ENCODE results near the gene PLTP.
"Not testable (repeated sequence)": the region's sequence is repeated elsewhere in the genome, so short reads cannot be mapped to it uniquely, and the experiment has no call there.

The PLTP gene

DNA sequence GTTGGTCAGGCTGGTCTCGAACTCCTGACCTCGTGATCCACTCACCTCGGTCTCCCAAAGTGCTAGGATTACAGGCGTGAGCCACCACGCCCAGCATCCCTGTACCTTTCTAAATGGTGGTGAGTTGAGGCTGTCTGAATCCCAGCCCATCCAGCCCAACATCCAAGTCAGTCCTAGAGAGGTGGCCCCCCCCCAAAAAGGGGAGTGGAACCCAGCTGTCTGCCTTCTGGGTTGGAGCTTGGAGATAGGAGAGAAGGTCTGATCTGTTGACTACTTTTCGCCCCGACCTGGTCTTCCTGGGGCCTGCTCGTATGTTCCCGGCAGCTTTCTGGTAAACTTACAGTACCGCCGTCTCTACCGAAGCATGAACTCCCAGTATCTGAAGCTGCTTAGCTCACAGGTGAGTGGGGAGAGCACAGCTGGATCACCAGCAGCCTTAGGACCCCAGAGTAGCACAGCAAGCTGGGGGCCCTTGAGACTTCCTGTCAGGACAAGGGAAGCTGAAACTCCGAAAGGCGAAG lies 15.3 kb downstream of the PLTP start:
- DNase-seq: no peak

DNA sequence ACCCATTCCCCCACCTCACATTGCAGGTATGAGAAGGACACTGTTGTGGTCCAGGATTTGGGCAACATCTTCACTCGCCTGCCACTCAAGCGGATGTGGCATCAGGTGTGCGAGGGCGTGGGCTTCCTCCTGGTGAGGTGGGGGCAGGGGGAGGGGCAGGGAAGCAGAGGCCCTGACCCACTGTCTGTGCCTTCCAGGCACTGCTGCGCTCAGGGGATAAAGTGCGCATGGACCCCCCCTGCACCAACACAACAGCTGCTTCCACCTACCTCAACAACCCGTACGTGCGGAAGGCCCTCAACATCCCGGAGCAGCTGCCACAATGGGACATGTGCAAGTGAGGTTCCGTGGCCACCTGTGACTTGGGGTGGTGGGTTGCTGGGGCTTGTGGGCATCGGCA lies 17.2 kb downstream of the PLTP start:
- no peak for DNase-seq

DNA sequence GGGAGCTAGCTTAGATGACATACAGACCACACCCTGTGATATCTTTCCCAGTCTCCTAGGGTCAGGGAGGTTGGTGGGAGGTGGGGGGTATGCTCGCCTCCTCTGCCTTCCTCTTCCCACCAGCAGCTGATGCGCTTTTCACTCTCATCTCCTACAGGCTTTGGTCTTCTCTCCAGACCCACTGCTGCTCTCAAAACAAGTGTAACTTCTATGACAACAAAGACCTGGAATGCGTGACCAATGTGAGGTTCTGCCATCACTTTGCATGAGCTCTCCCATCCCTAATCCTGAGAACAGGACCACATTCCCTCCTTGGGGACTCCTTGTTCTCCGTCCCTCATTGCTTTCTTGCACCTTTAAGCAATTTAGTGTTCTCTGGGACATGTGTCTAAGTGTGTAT lies 18.1 kb downstream of the PLTP start:
- no peak for DNase-seq

DNA sequence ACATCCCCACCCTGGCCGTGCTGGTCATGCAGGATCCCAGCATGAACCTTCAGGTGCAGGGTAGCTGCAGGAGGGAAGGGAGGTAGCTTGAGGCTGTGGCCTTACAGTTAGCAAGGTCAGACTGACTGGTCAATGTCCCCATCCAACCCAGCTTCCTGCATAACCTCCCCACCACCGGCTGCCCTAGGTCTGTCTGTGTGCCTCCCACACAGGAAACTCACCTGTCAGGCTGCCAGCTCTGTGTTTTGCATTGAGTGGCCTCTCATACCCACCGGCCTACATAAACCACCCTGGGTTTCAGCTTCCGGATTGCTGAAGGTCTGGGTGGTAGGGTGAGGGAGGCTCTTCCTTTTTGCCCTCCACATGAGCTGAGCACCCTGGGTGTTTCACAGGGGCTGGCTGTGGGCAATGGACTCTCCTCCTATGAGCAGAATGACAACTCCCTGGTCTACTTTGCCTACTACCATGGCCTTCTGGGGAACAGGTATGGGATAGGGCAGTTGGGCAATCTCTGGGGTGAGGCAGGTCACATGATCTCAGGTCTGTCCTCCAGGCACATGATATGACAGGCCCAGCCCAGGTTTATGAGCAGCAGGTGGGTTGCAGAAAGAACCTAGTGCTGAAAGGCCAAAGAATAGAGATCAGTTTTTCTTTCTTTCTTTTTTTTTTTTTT lies 19.0 kb downstream of the PLTP start:
- DNase-seq: peak; percentile 45

DNA sequence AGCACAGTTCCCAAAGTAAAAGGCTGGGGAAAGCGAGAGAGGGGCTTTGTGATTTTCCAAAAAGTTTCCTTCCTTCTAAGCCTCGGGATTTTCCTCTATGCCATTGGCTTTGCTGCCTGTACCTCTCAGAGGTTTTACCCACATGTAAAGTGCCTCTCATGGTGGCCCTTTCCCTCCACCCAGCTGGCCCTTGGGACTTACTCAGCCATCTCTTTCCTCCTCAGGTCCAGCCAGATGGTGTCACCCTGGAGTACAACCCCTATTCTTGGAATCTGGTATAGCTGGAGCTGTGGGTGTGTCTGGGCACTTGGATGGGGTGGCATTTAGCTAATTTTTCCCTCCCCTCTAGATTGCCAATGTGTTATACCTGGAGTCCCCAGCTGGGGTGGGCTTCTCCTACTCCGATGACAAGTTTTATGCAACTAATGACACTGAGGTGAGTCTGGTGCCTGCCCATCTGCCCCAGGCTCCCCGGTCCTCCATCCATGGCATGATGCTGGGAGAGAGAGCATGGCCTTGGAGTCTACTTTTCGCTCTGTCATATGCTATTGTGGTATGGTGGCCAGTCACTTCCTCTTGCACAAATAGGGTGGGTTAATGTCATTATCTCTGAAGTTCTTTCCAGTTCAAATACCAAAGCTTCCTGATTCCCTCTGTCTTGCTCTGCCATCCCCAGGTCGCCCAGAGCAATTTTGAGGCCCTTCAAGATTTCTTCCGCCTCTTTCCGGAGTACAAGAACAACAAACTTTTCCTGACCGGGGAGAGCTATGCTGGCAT lies 19.7 kb downstream of the PLTP start:
- DNase-seq: no peak

DNA sequence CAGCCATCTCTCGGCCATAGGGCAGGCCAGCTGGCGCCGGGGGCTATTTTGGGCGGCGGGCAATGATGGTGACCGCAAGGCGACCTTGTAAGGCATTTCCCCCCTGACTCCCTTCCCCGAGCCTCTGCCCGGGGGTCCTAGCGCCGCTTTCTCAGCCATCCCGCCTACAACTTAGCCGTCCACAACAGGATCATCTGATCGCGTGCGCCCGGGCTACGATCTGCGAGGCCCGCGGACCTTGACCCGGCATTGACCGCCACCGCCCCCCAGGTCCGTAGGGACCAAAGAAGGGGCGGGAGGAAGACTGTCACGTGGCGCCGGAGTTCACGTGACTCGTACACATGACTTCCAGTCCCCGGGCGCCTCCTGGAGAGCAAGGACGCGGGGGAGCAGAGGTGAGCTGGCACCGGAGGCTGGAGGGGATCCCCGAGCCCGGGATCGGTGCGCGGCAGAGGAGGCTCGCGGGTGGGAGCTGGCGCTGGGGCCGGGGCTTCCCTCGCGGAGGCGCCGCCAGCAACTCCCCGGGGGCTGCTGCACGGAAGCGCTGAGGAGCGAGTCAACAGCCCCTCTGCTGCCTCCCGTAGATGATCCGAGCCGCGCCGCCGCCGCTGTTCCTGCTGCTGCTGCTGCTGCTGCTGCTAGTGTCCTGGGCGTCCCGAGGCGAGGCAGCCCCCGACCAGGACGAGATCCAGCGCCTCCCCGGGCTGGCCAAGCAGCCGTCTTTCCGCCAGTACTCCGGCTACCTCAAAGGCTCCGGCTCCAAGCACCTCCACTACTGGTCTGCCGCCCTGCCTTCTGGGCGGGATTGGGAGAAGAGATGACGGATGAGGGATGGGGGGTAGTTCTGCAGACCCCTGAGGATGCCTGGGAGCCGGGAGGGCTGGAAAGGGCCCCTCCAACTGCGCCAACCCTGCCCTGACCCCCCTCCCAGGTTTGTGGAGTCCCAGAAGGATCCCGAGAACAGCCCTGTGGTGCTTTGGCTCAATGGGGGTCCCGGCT lies 20.7 kb downstream of the PLTP start, which contains the start of the genes CTSA and NEURL2:
Gene CTSA (plus strand): TSS at position 351 of the 999 bp plus-strand sequence. CDS start 234 bp downstream, at position 585.
Gene NEURL2 (minus strand): TSS at position 224 of the 999 bp plus-strand sequence. CDS start 217 bp downstream, at position 7.
- DNase-seq: peak; percentile 87

DNA sequence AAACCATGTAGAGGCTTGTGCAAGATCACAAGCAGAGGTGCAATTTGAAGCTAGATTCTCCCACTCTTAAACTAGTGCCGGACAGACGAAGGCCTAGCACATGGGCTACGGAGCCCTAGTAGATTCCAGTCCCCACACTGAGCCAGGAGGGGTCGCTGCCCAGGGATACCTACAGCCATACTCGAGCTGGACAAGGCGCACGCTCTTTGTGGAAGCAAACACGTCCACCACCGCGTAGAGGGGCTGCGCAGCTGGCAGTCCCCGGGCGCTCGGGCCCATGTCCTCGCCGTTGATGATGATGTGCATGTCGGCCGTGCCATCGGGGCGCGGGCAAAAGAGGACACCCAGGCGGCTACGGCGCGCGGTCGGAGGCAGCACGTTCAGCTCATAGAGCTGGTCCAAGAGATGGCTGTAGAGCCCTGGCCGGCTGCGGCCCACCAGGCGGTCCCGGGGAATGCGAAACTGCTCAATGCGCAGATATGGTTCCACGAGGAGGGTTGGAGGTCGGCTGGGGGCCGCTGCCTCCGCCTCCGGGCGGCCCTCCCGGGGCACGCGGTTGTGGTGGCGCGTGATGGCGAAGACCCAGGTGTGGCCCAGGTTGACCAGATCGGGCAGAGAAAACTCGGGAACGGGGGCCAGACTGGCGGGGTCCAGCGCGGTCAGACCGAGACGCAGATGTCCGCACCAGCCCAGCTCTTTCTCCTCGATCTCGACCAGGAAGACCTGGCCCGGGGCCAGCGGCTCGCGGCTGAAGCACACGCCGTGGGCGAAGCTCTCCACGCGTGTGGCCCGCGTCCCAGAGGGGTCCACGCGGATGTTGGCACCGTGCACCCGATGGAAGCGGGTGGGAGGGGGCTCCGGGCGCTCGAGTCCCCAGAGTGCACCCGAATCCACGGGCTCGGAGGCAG lies 21.6 kb downstream of the PLTP start:
- peak; percentile 47 for DNase-seq

DNA sequence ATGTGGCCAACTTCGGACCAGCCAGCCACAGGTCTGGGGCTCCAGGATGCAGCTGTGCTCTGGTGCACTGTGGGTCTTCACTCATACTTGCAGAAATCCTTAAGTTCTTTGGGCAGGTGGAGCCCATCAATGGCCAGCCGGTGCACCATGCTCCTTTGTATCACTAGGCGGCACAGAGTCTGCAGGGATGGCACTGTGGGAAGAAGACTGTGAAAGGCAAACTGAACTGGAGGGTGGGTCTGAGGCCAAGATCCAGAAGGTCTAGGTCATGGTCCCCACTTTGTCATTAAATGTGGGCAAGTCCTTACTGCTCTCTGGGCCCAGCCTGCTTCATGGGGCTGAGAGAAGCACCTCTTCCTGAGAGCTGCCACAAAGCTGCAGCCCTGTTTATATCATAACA lies 23.3 kb downstream of the PLTP start:
- no peak for DNase-seq

DNA sequence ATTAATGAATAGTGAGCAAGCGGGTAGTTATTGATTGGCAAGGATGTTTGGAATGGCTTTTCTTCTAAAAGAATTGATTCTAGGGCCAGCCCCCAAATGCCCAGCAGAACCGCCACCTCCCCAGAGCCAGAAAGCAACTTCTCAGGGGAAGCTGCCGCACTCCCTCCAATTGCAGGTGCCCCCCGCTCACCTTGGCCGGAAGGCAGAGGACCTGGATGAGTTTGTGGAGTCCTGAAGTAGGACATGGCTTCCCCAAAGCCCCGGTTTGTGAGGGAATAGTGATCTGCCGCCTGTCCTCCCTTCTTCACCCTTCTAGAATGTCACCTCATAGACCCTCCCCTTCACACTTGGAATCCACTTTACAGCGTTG lies 24.6 kb downstream of the PLTP start, which contains the start of gene SPATA25:
Gene SPATA25 (minus strand): TSS at position 277 of the 370 bp plus-strand sequence. CDS start 32 bp downstream, at position 245.
- no peak for DNase-seq

DNA sequence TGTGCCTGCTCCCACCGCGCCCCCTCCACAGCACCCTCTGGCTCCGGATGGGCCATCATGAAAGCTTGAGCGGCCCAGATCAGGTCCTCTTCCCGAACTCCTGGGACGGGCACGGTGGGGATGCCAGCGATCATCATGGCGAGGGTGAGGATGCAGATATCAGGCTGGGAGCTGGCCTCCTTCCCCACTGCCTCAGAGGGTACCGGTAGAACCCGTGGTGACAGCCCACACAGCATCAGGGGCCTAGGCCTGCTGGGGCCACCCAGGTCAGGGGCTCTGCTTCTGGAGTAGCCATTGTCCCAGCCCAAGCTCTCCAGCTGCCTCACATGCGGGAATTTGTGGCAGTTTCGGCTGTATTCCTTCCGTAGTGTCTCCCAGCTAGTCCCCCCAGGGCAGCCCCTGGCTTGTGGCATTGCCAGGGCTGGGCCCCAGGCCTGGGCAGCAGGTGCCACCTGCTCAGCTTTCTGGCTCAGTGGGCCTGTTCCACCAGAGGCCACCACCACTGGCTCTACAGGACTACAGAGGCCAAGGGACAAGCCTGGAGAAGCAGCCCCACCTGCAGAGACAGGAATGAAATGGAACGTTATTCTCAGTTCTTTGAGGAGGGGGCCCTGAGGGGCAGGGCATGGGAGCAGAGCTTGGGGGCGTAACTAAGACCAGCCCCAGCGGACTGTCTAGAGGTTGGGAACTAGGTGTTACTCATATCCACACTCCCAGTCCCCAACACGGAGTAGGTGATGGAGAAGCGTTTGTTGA lies 25.2 kb downstream of the PLTP start:
- DNase-seq: no peak

DNA sequence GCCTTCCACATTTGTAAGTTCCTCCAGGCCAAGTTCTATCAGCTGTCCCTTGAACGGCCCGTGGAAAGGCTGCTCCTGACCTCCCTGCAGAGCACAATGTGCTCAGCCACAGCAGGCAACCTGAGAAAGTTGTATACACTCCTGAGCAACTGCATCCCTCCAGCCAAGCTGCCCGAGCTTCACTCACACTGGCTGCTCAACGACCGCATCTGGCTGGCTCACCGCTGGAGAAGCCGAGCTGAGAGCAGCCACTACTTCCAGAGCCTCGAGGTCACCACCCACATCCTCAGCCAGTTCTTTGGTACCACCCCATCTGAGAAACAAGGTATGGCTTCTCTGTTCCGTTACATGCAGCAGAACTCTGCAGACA lies 28.9 kb downstream of the PLTP start:
- no peak for DNase-seq

DNA sequence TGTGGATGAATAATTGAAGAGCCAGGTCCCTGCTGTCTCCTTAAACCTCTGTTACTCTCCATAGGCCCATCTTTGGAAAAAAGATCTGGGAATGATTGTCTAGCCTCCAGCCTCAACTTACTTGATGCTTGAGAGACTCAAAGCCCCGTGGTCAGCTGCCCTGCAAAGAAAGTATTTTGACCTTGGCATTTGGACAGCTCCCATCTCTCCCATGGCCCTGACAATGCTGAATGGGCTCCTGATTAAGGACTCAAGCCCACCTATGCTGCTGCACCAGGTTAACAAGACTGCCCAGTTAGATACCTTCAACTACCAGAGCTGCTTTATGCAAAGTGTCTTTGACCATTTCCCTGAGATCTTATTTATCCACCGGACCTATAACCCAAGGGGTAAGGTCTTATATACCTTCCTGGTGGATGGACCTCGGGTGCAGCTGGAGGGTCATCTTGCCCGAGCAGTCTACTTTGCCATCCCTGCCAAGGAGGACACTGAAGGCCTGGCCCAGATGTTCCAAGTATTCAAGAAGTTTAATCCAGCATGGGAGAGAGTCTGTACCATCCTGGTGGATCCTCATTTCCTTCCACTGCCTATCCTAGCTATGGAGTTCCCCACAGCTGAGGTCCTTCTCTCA lies 29.4 kb downstream of the PLTP start:
- DNase-seq: no peak

DNA sequence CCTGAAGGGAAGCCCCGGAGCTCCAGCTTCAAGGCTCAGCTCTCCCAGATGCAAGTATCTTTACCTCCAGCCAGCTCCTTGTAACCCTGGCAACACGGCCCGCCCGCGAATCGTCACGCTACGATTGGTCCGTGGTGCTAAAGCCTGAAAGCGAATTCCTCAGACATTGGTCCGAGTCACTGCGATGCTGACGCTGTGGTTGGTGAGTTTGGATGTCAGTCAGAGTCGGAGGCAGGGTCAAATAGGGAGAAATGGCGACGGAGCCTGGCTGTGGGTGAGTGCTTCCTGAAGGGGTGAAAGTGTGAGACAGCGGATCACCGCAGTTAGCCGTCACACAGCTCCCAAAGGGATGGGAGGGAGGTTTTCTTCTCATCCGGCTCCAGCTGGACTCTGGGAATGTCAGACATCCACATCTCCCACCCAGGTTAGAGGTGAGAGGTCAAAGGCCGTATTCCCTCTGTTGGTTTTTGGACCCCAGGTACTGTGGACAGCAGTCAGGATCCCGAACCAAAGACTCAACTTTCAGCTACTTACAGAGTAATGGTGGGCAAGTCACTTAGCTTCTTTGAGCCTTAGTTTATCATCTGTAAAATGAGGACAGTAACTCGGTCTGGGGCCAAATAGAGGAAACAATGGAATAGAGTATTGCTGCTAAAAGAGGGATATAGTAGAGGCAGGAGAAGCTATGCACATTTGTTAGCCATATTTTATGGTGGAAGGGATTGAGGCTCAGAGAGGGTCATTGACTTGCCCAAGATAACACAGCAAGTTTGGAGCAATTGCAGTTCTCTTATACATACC lies 30.8 kb downstream of the PLTP start, which contains the start of gene ZSWIM1:
Gene ZSWIM1 (plus strand): TSS at position 240 of the 801 bp plus-strand sequence. CDS start 1,366 bp downstream, outside the sequence.
- DNase-seq: peak; percentile 99

DNA sequence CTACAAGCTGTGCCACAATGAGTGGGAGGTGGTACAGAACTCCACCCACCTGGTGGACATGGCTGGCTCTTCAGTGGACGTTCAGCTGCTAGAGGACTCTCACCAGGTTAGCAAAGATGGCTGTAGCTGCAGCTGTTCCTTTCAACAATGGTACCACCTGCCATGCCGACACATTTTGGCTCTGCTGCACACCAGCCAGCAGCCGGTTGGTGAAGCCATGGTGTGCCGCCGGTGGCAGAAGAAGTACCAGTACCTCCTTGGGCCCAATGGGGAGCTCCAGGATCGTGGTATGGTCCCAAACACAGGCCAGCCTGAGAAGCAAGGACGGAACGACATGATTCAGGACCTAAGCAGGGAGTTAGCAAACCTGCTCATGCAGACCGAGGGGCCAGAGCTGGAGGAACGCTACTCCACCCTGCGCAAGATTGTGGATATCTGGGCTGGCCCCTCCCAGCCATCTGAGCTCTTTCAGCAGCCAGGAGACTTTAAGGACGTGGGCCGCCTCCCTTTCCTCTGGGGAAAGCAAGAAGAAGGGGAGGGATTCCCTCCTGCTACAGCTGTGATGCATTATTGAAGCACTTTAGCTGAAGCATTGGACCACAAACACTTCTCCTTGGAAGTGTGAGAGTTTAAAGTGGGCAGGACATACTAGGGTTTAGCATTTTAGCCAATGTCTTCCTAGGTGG lies 33.7 kb downstream of the PLTP start:
- no peak for DNase-seq

DNA sequence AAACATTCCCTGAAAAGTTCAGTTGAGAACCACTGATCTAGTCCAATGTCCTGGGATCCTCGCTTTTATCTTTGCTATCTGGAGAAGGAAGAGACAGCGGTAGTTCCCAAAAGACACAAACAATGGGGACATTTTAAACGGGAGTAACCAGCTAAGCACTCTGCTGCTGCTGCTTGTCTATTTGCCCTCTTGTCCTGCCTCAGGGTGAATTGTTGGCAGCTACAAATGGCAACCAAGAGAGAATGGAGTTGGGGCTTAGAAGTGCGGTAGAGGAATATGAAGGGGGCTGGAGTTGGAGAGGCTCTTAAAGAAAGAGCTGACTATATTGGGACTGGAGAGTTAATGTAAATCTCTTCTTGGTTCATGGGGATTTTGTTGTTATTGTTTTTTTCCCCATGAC lies 37.4 kb downstream of the PLTP start:
- DNase-seq: no peak

DNA sequence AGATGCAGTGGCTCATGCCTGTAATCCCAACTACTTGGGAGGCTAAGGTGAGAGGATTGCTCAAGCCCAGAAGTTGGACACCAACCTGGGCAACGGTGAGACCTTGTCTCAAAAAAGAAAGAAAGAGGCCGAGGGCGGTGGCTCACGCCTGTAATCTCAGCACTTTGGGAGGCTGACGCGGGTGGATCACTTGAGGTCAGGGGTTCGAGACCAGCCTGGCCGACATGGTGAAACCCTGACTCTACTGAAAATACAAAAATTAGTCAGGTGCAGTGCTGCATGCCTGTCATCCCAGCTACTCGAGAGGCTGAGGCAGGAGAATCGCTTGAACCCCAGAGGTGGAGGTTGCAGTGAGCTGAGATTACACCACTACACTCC lies 37.9 kb downstream of the PLTP start:
- DNase-seq: not testable (repeated sequence)

DNA sequence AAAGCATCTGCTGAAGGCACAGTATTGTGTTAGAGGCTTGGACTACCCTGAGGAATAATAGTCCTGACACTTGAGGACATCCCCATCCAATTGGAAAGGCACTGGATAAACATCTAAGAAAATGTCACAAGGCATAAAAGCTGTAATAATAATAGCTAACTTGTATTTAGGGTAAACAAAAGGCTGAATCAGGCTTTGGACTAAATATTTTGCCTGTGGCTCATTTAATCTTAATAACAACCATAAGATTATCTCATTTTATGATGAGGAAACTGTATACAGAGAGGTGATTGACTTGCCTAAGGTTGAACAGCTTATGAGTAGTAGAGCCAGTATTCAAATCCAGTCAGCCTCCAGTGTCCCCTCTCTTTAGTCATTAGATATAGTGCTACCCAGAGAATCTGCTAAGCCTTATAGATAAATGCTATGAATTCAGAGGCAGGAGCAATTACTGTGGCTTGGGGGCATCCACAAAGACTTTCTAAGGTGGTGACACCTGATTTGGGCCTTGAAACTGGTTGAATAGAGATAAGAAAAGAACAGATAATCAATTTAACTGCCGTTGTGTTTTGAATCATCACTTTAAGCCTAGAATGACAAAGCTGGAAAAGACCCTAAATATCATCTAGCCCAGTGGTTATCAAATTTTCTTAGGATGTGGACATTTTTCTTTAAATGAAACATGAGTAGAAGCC lies 38.4 kb downstream of the PLTP start:
- no peak for DNase-seq

DNA sequence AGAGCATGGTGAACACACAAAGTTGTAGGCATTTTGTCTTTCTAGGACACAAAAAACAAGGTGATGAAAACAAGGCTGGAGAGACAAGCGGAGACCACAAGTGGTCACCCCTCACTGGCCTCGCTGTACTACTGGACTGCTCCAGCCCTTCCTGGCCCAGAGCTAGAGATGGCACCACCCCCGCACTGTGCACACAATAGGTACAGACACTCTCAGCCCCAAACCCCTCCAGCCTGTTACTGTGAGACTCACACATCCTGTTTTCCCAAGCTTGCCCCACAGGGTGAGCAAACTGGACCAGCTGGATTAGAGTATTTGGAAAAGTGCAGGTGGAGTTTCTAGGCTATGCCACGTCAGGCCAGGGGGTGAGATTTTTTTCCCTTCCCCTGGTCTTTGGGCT lies 39.3 kb downstream of the PLTP start:
- no peak for DNase-seq
